ENCODE data around the gene CDK5RAP3.

- TF ChIP-seq MAX (IDR thresholded peaks at IDR 0.05), result no peak
- TF ChIP-seq EP300 (IDR thresholded peaks at IDR 0.05; ENCODE audit: borderline replicate concordance), result no peak
- TF ChIP-seq YY1 (IDR thresholded peaks at IDR 0.05; ENCODE audit: low read depth), result no peak
- no peak for TF ChIP-seq NFIC (IDR thresholded peaks at IDR 0.05)
- TF ChIP-seq TAF1 (IDR thresholded peaks at IDR 0.05; ENCODE audit: low read depth), result no peak
- no peak for TF ChIP-seq CEBPB (IDR thresholded peaks at IDR 0.05)
- no peak for TF ChIP-seq EGR1 (IDR thresholded peaks at IDR 0.05)
These were observed 9.5 kb upstream of the CDK5RAP3 start for GRCh38 chr17:47961406-47961805.
